ENCODE data around the gene BAD. TPM values are rescaled to one million over a fixed set of nuclear protein-coding genes. Genes with fewer than 3 reads are reported as not detected.

Gene BAD
- total RNA-seq, 1 donor from 2014 or later = 156 TPM

DNA sequence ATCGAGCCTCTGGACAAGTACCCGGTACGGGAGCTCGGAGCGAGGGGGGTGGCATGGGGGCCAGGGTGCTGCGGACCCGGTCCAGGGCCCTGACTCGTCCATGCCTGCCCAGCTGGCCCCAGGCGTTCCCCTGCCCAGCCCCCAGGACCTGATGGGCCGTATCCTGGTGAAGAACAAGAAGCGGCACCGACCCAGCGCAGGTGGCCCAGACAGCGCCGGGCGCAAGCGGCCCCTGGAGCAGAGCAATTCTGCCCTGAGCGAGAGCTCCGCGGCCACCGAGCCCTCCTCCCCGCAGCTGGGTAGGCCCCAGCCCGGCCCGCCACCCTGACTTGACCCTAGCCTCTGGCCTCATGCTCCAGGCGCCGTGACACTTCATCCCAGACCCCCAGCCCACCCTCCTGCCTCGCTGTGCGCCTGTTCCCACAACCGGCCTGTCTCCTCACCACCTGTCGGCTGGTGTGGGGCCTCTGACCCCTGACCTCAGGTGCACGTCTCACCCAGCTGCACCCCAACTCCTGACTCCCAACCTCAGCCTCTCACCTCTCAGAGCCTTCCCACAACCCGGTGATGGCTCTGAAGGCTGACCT, 25.4 kb downstream of the BAD start:
- DNase-seq (ENCODE audit: low read depth) = no peak
- no peak overlapping the region for H3K4me3 ChIP-seq (ENCODE audit: low read depth, low read length)
- TF ChIP-seq, protein P1, sequence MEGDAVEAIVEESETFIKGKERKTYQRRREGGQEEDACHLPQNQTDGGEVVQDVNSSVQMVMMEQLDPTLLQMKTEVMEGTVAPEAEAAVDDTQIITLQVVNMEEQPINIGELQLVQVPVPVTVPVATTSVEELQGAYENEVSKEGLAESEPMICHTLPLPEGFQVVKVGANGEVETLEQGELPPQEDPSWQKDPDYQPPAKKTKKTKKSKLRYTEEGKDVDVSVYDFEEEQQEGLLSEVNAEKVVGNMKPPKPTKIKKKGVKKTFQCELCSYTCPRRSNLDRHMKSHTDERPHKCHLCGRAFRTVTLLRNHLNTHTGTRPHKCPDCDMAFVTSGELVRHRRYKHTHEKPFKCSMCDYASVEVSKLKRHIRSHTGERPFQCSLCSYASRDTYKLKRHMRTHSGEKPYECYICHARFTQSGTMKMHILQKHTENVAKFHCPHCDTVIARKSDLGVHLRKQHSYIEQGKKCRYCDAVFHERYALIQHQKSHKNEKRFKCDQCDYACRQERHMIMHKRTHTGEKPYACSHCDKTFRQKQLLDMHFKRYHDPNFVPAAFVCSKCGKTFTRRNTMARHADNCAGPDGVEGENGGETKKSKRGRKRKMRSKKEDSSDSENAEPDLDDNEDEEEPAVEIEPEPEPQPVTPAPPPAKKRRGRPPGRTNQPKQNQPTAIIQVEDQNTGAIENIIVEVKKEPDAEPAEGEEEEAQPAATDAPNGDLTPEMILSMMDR (conservative IDR thresholded peaks at IDR 0.05; ENCODE audit: low read depth, low read length) = no peak

DNA sequence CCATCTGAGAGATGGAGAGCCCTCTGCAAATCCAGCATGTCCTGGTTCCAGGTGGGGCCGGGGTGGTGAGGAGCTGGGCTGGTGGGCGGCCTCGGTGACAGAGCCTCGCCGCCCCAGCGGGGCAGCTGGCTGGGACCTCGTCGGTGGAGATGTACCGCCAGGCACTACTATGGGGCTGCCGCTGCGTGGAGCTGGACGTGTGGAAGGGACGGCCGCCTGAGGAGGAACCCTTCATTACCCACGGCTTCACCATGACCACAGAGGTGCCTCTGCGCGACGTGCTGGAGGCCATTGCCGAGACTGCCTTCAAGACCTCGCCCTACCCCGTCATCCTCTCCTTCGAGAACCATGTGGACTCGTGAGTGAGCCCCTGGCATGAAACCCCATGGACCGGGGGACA, 26.1 kb downstream of the BAD start:
- TF ChIP-seq, protein P1 (conservative IDR thresholded peaks at IDR 0.05; ENCODE audit: low read depth, low read length) = no peak
- no peak for DNase-seq (ENCODE audit: low read depth)
- no peak overlapping the region for H3K4me3 ChIP-seq (ENCODE audit: low read depth, low read length)

DNA sequence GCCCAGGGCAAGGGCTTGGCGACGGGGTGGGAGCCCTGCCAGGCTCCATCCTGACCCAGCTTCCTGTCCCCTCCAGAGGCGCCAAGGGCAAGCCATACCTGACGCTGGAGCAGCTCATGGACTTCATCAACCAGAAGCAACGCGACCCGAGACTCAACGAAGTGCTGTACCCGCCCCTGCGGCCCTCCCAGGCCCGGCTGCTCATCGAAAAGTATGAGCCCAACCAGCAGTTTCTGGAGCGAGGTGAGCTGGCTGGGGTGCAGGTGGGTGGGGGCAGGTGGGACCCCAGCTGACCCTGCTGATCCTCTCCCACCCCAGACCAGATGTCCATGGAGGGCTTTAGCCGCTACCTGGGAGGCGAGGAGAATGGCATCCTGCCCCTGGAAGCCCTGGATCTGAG, 28.2 kb downstream of the BAD start:
- DNase-seq (ENCODE audit: low read depth) = no peak
- H3K4me3 ChIP-seq (ENCODE audit: low read depth, low read length) = no peak overlapping the region
- TF ChIP-seq, protein P1 (conservative IDR thresholded peaks at IDR 0.05; ENCODE audit: low read depth, low read length) = no peak

- TF ChIP-seq, protein P1 (conservative IDR thresholded peaks at IDR 0.05; ENCODE audit: low read depth, low read length) = no peak
- no peak for DNase-seq (ENCODE audit: low read depth)
- H3K4me3 ChIP-seq (ENCODE audit: low read depth, low read length) = no peak overlapping the region
These were observed 29.0 kb downstream of the BAD start for GRCh38 chr11:64255135-64256128.

DNA sequence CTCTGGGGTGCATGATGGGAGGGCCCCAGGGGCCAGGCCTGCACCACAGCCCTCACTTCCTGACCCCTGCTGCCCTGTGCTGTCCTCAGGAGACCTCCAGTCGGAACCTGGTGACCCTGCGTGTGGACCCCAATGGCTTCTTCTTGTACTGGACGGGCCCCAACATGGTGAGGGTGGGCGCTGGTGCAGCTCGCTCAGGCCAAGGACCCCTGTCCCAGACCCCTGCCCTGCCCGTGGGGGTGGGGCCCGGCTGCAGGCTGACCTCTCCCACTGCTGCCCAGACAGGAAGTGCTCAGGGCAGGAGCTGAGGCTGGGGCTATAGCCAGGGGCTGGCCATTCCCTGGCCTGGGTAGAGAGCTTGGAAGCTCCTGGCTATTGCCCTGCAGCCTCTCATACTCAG, 30.1 kb downstream of the BAD start:
- DNase-seq (ENCODE audit: low read depth) = no peak
- TF ChIP-seq, protein P1 (conservative IDR thresholded peaks at IDR 0.05; ENCODE audit: low read depth, low read length) = no peak

GRCh38 chr11:64253481-64253880, 31.0 kb downstream of the BAD start:
- no peak for DNase-seq (ENCODE audit: low read depth)
- no peak overlapping the region for H3K4me3 ChIP-seq (ENCODE audit: low read depth, low read length)
- TF ChIP-seq, protein P1 (conservative IDR thresholded peaks at IDR 0.05; ENCODE audit: low read depth, low read length) = no peak

More for the DNA sequence above, 30.1 kb downstream of the BAD start:
- no peak overlapping the region for H3K4me3 ChIP-seq (ENCODE audit: low read depth, low read length)
